ENCODE measurements around the gene VSX1.

The VSX1 gene

GRCh38 chr20:25056690-25057233 is 25.2 kb downstream of the VSX1 start:
- Histone ChIP-seq H3K9me3 (ENCODE audit: control insufficient read depth in 1 of 2, low read length in 2 of 2) (no peaks in the 10 kb centered on the region), H3K27me3 (ENCODE audit: low read depth, low read length) (no peaks in the 10 kb centered on the region), H3K36me3 (ENCODE audit: control insufficient read depth in 1 of 2, insufficient read depth in 2 of 2, low read length in 2 of 2) (no peaks in the 10 kb centered on the region), H3K4me1 (ENCODE audit: control insufficient read depth in 1 of 2, insufficient read depth in 2 of 2, low read length in 2 of 2) (peaks cover 39 to 52% of the 10 kb centered on the region in 2 donors), H3K27ac (ENCODE audit: low read length) (peak overlapping the region; percentile 62), H3K4me3 (ENCODE audit: low read depth in 1 of 2, low read length in 2 of 2) (peak overlapping the region; percentile 69 to 94)

GRCh38 chr20:25055711-25056495 is 26.0 kb downstream of the VSX1 start:
- H3K27me3 ChIP-seq (ENCODE audit: low read depth, low read length), result no peaks in the 10 kb centered on the region
- H3K4me1 ChIP-seq (ENCODE audit: control insufficient read depth in 1 of 2, insufficient read depth in 2 of 2, low read length in 2 of 2), result peaks cover 43 to 61% of the 10 kb centered on the region in 2 donors
- H3K27ac ChIP-seq (ENCODE audit: low read length), result peak overlapping the region; percentile 62
- no peaks in the 10 kb centered on the region for H3K36me3 ChIP-seq (ENCODE audit: control insufficient read depth in 1 of 2, insufficient read depth in 2 of 2, low read length in 2 of 2)
- no peaks in the 10 kb centered on the region for H3K9me3 ChIP-seq (ENCODE audit: control insufficient read depth in 1 of 2, low read length in 2 of 2)
- H3K4me3 ChIP-seq (ENCODE audit: low read depth in 1 of 2, low read length in 2 of 2), result peak overlapping the region; percentile 69 to 94

GRCh38 chr20:25054995-25055629 is 26.8 kb downstream of the VSX1 start:
- Histone ChIP-seq H3K9me3 (ENCODE audit: control insufficient read depth in 1 of 2, low read length in 2 of 2) (no peaks in the 10 kb centered on the region), H3K27me3 (ENCODE audit: low read depth, low read length) (no peaks in the 10 kb centered on the region), H3K4me1 (ENCODE audit: control insufficient read depth in 1 of 2, insufficient read depth in 2 of 2, low read length in 2 of 2) (peaks cover 43 to 66% of the 10 kb centered on the region in 2 donors), H3K27ac (ENCODE audit: low read length) (peak overlapping the region; percentile 62), H3K4me3 (ENCODE audit: low read depth in 1 of 2, low read length in 2 of 2) (no peak overlapping the region), H3K36me3 (ENCODE audit: control insufficient read depth in 1 of 2, insufficient read depth in 2 of 2, low read length in 2 of 2) (no peaks in the 10 kb centered on the region)

- H3K4me1 ChIP-seq (ENCODE audit: control insufficient read depth in 1 of 2, insufficient read depth in 2 of 2, low read length in 2 of 2), result peaks cover 43 to 62% of the 10 kb centered on the region in 2 donors
Measured at GRCh38 chr20:25054096-25054820, 27.7 kb downstream of the VSX1 start.

GRCh38 chr20:25053255-25054031 is 28.5 kb downstream of the VSX1 start:
- peaks cover 43 to 60% of the 10 kb centered on the region in 2 donors for H3K4me1 ChIP-seq (ENCODE audit: control insufficient read depth in 1 of 2, insufficient read depth in 2 of 2, low read length in 2 of 2)
- no peaks in the 10 kb centered on the region for H3K27me3 ChIP-seq (ENCODE audit: low read depth, low read length)
- H3K4me3 ChIP-seq (ENCODE audit: low read depth in 1 of 2, low read length in 2 of 2), result peak overlapping the region in 1 of 2 donors; percentile 4
- peak overlapping the region; percentile 83 for H3K27ac ChIP-seq (ENCODE audit: low read length)
- no peaks in the 10 kb centered on the region for H3K36me3 ChIP-seq (ENCODE audit: control insufficient read depth in 1 of 2, insufficient read depth in 2 of 2, low read length in 2 of 2)
- no peaks in the 10 kb centered on the region for H3K9me3 ChIP-seq (ENCODE audit: control insufficient read depth in 1 of 2, low read length in 2 of 2)

More at GRCh38 chr20:25054096-25054820, 27.7 kb downstream of the VSX1 start:
- Histone ChIP-seq H3K36me3 (ENCODE audit: control insufficient read depth in 1 of 2, insufficient read depth in 2 of 2, low read length in 2 of 2) (no peaks in the 10 kb centered on the region), H3K27ac (ENCODE audit: low read length) (peak overlapping the region; percentile 83), H3K4me3 (ENCODE audit: low read depth in 1 of 2, low read length in 2 of 2) (peak overlapping the region in 1 of 2 donors; percentile 4), H3K27me3 (ENCODE audit: low read depth, low read length) (no peaks in the 10 kb centered on the region), H3K9me3 (ENCODE audit: control insufficient read depth in 1 of 2, low read length in 2 of 2) (no peaks in the 10 kb centered on the region)

- Histone ChIP-seq H3K36me3 (ENCODE audit: control insufficient read depth in 1 of 2, insufficient read depth in 2 of 2, low read length in 2 of 2) (peaks cover under 1 to 3% of the 10 kb centered on the region in 2 donors), H3K4me3 (ENCODE audit: low read depth in 1 of 2, low read length in 2 of 2) (peak overlapping the region in 1 of 2 donors; percentile 24), H3K9me3 (ENCODE audit: control insufficient read depth in 1 of 2, low read length in 2 of 2) (no peaks in the 10 kb centered on the region), H3K4me1 (ENCODE audit: control insufficient read depth in 1 of 2, insufficient read depth in 2 of 2, low read length in 2 of 2) (peaks cover 43 to 68% of the 10 kb centered on the region in 2 donors), H3K27ac (ENCODE audit: low read length) (peak overlapping the region; percentile 83), H3K27me3 (ENCODE audit: low read depth, low read length) (no peaks in the 10 kb centered on the region)
Measured at GRCh38 chr20:25052255-25053194, 29.4 kb downstream of the VSX1 start.

- H3K36me3 ChIP-seq (ENCODE audit: control insufficient read depth in 1 of 2, insufficient read depth in 2 of 2, low read length in 2 of 2), result peaks cover 7 to 10% of the 10 kb centered on the region in 2 donors
Measured at GRCh38 chr20:25051386-25052155, 30.4 kb downstream of the VSX1 start.

GRCh38 chr20:25050501-25051350 is 31.2 kb downstream of the VSX1 start:
- H3K27ac ChIP-seq (ENCODE audit: low read length), result no peak overlapping the region
- no peaks in the 10 kb centered on the region for H3K27me3 ChIP-seq (ENCODE audit: low read depth, low read length)
- no peak overlapping the region for H3K4me3 ChIP-seq (ENCODE audit: low read depth in 1 of 2, low read length in 2 of 2)
- no peaks in the 10 kb centered on the region for H3K9me3 ChIP-seq (ENCODE audit: control insufficient read depth in 1 of 2, low read length in 2 of 2)
- peaks cover 35 to 63% of the 10 kb centered on the region in 2 donors for H3K4me1 ChIP-seq (ENCODE audit: control insufficient read depth in 1 of 2, insufficient read depth in 2 of 2, low read length in 2 of 2)
- peaks cover 7 to 17% of the 10 kb centered on the region in 2 donors for H3K36me3 ChIP-seq (ENCODE audit: control insufficient read depth in 1 of 2, insufficient read depth in 2 of 2, low read length in 2 of 2)

More at GRCh38 chr20:25051386-25052155, 30.4 kb downstream of the VSX1 start:
- Histone ChIP-seq H3K4me3 (ENCODE audit: low read depth in 1 of 2, low read length in 2 of 2) (no peak overlapping the region), H3K27me3 (ENCODE audit: low read depth, low read length) (no peaks in the 10 kb centered on the region), H3K27ac (ENCODE audit: low read length) (peak overlapping the region; percentile 83), H3K9me3 (ENCODE audit: control insufficient read depth in 1 of 2, low read length in 2 of 2) (no peaks in the 10 kb centered on the region), H3K4me1 (ENCODE audit: control insufficient read depth in 1 of 2, insufficient read depth in 2 of 2, low read length in 2 of 2) (peaks cover 43 to 68% of the 10 kb centered on the region in 2 donors)

- H3K9me3 ChIP-seq (ENCODE audit: control insufficient read depth in 1 of 2, low read length in 2 of 2), result no peaks in the 10 kb centered on the region
- peaks cover 7 to 17% of the 10 kb centered on the region in 2 donors for H3K36me3 ChIP-seq (ENCODE audit: control insufficient read depth in 1 of 2, insufficient read depth in 2 of 2, low read length in 2 of 2)
- no peaks in the 10 kb centered on the region for H3K27me3 ChIP-seq (ENCODE audit: low read depth, low read length)
- H3K4me3 ChIP-seq (ENCODE audit: low read depth in 1 of 2, low read length in 2 of 2), result no peak overlapping the region
- peak overlapping the region; percentile 14 for H3K27ac ChIP-seq (ENCODE audit: low read length)
- H3K4me1 ChIP-seq (ENCODE audit: control insufficient read depth in 1 of 2, insufficient read depth in 2 of 2, low read length in 2 of 2), result peaks cover 30 to 57% of the 10 kb centered on the region in 2 donors
Measured at GRCh38 chr20:25050082-25050481, 31.9 kb downstream of the VSX1 start.
